Transverse colon (tissue), 4 donors: ENCODE data around the gene AGAP5.
A peak's percentile ranks its signal among the peaks of the same experiment; 100 is the strongest.

Source experiments
- POLR2AphosphoS5 ChIP-seq, 3 donors: sonication (generic); formaldehyde crosslinking; IDR thresholded peaks; one replicate each; pipeline ENCODE4 v1.6.1; 2016; ENCODE audit warnings: antibody characterized with exemption in 3 of 3
- TF ChIP-seq, protein P1 (sequence below), 5 experiments: fragments of 200-600 bp in 3 of 5; fragments of 450-650 bp in 2 of 5; sonication (generic) in 3 of 5; IDR thresholded peaks; 1 replicate in 2 of 5; 2 replicates in 3 of 5; pipeline ENCODE4 v1.5.1; 2016 to 2017; ENCODE audit warnings: antibody characterized with exemption in 5 of 5, inconsistent platforms in 3 of 5, mild to moderate bottlenecking in 2 of 5, moderate library complexity in 1 of 5

DNA sequence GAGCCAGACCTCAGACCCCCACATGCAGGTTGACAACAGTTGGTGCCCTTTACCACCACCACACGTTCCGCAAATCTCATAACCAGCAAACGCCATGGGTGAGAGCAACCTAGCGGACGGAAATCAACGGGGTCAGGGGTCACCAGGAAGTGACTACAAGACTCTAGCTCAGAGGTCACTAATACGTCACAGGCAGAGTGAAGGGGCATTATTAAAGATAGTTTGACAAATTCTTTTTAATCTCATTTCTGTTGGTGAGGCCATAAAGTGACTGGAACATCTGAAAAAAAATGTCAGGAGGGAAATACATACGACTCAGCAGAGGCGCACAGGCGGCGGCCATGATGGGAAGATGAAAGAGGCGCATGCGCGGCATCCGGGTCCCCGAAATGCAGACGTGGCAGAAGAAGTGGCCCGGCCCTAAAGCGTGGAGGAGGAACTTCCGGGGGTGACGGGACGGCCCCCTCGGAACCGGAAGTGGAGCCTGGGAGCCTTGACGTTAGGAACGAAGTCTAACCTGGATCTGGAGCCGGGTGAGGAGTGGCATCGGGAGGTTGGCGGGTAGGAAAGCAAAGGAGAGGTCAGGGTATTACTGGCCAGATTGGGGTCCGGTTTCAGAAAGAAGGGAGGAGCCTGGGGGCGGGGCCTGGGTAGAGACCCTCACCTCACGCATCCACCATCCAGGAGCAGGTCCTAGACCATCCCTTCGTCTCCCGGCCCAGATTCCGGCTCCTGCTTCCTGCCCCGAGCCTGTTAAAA is 46.2 kb upstream of the AGAP5 start, which contains the start of gene SEC24C:
- TF ChIP-seq, protein P1, sequence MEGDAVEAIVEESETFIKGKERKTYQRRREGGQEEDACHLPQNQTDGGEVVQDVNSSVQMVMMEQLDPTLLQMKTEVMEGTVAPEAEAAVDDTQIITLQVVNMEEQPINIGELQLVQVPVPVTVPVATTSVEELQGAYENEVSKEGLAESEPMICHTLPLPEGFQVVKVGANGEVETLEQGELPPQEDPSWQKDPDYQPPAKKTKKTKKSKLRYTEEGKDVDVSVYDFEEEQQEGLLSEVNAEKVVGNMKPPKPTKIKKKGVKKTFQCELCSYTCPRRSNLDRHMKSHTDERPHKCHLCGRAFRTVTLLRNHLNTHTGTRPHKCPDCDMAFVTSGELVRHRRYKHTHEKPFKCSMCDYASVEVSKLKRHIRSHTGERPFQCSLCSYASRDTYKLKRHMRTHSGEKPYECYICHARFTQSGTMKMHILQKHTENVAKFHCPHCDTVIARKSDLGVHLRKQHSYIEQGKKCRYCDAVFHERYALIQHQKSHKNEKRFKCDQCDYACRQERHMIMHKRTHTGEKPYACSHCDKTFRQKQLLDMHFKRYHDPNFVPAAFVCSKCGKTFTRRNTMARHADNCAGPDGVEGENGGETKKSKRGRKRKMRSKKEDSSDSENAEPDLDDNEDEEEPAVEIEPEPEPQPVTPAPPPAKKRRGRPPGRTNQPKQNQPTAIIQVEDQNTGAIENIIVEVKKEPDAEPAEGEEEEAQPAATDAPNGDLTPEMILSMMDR (IDR thresholded peaks at IDR 0.05) = peak in 2 of 5 experiments; percentile 27 to 30
- TF ChIP-seq POLR2AphosphoS5 (IDR thresholded peaks at IDR 0.05) = peak; percentile 79 to 89 (median 81)
